Left cardiac atrium (tissue), 4 donors: ENCODE results near the gene PRR5. TPM values are rescaled to one million over a fixed set of nuclear protein-coding genes. Genes with fewer than 3 reads are reported as not detected.
"Not testable (repeated sequence)": the region's sequence is repeated elsewhere in the genome, so short reads cannot be mapped to it uniquely, and the experiment has no call there.

Experiments
- ATAC-seq, 2 donors: fragments of 200-7000 bp; cut with Tn5 transposase; one replicate each; pipeline ENCODE4 v1.9.1; 2020; ENCODE audit warnings: mild to moderate bottlenecking in 2 of 2, moderate library complexity in 2 of 2
- DNase-seq: peaks from one replicate; pipeline ENCODE4 v3.0.0-alpha.2; 2020
- intact Hi-C, 2 donors: fragments of 100-400 bp; cut with DNase I; formaldehyde crosslinking; loops; one replicate each; pipeline versions ENCODE4 v1.14.1 to v1.15.1; 2022 to 2023
- total RNA-seq, 2 donors: library from RNA; stranded (reverse); fragmentation: NEBNext Ultra II Directional; extraction: Animal tissue kit (Norgen Biotek cat#: 25700); gene quantifications; one replicate each; pipeline ENCODE4 v1.2.1, GENCODE V29; 2021
- donor health status: DM: no; HTN: yes; CAD: no.
- donor health status: DM: no; HTN: yes; CAD: no; lungs with severe emphysema.
- donor health status: DM: yes; HTN: yes; CAD: no.
- donor health status: Dilated cardiomyopathy.

The PRR5 gene
- total RNA-seq, 2 donors from 2014 or later: 15.3 to 19.1 TPM

DNA sequence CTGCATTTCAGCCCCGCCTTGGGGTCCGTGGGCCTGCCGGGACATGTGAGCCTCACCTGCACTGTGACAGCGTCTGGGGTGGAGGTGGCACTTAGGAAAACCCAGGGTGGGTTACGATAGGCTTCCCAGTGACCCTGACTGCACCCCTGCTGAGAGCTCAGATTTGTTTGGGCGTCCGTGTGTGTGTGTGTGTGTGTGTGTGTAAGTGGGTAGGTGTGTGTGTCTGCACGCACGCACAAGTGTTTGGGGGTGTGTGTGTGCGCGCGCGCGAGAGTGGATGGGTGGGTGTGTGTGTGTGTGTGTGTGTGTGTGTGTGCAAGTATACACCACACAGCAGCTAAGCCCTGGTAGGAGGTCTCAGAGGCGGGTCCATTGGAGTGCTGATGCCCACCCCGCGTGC, 38.3 kb downstream of the PRR5 start:
- DNase-seq (no peak), ATAC-seq (no peak)
- intact Hi-C loops: no loop called here

DNA sequence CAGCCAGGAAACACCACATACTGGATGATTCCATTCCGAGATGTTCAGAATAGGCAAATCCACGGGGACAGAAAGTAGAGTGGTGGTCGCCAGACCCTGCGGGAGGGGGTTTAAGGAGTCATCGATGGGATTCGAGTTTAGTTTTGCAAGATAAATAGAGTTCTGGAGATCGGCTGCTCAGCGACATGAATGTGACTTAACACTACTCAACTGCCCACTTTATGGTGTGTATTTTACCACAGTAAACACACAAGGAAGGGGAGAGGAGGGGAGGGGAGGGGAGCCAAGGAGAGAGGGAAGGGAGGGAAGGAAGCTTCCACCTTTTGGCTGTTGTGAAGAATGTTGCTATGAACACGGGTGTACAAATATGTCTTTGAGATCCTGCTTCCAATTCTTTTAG, 39.9 kb downstream of the PRR5 start:
- DNase-seq: no peak

DNA sequence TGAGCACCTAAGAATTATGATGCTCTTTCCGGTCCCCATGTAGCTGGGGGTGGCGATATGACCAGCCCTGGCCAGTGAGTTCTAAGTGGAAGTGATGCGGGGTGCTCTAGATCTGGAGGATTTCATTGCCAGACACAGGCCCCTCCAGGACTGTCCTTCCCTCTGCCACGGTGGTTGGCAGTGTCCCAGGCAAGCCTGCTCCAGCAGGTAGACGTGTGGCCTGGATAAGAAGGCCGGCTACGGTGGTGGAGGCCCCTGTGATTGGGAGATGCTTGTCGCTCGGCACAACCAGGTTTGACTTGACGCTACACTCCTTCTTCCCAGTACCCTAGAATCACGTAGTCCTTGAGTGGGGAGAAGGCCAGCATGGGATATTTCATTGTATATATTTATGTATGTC, 41.2 kb downstream of the PRR5 start:
- ATAC-seq (no peak), DNase-seq (no peak)
- intact Hi-C loops: no loop called here

More for the DNA sequence above, 39.9 kb downstream of the PRR5 start:
- intact Hi-C loops: no loop called here
- no peak for ATAC-seq

DNA sequence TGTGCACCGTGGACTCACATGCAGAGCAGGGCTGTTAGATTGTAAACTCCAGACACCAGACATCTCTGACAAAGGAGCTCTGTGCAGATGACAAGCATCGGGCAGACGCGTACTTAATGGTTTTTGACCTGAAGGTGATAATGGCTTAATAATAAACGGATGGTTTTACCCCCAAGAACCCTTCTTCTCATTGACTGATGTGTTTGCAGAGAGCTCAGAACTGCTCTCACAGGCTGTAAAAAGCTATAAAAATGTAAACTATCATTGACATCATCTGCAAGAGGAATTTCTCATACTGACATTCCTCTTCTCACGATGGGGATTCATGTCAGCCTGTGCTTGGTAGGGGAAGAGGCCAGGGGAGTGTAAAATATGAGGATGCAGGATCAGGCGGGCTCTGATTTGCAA, 41.8 kb downstream of the PRR5 start:
- intact Hi-C loops: no loop called here
- no peak for DNase-seq
- no peak for ATAC-seq

DNA sequence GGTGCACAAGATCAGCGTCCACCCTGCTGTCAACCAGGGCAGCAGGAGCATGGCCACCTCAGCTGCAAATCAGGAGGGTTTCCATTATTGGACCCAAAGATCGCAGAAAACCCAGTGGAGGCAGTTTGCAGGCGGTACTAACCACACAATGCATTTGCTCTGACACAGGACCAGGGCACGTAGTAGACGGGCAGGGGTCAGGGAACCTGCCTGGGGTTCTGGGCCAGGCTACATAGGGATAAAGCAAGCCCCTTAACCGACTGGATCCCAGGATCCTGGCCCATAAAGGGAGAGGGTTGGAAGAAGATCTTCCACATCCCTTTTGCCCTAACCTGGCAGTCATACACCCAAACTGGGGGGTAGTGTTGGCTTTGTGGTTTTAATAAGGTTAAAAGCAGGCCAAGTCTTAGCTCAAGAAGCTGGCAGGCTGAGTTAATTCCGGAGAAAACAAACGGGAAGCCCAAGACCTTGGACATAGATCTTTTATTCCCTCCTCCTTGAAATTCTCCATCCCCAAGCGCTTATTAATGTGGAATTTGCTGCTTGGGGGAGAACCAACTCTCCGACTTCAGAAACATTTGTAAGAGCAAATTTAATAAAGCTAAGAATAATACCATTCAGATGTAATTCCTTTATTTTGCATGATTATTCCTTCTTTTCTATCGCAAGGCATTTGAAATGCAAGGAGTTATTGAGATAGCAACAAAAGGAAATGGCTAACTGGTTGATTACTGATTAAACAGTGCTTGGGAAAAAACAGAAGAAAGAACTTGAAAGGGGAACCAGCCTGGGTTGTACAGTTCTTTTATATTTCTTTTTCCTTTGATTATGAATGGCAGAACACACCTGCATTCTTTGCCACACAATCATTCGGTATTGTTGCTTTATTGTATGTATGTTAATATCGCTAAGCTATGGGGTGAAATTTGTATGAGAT, 44.1 kb downstream of the PRR5 start:
- ATAC-seq: no peak
- no peak for DNase-seq
- intact Hi-C loops: no loop called here

DNA sequence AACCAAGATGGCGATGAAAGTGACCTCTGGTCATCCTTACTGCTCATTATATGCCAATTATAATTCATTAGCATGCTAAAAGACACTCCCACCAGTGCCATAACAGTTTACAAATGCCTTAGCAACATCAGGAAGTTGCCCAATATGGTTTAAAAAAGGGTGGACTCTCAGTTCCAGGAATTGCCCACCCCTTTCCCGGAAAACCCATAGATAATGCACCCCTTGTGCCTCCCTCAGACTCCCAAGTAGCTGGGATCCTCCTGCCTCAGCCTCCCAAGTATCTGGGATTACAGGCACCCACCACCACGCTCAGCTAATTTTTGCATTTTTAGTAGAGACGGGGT, 45.8 kb downstream of the PRR5 start:
- ATAC-seq, intact Hi-C loops, DNase-seq: not testable (repeated sequence)

DNA sequence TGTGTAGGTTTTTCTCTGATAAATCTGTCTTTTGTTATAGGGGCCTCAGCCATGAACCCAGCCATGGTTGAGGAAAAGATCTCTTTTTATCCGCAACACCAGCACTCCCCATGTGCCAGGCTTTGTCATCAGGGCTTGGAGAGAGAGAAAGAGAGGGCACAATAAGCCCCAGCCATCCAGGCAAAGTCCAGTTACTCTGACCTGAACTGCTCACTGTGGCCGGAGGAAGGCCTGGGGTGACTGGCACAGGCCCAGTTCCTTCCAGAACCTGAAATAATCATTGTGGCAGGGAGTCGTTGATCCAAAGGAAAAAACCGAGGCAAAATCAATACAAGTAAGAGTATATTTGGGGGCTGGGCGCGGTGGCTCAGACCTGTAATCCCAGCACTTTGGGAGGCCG, 46.5 kb downstream of the PRR5 start:
- DNase-seq: no peak
- ATAC-seq: no peak
- intact Hi-C loops: no loop called here

DNA sequence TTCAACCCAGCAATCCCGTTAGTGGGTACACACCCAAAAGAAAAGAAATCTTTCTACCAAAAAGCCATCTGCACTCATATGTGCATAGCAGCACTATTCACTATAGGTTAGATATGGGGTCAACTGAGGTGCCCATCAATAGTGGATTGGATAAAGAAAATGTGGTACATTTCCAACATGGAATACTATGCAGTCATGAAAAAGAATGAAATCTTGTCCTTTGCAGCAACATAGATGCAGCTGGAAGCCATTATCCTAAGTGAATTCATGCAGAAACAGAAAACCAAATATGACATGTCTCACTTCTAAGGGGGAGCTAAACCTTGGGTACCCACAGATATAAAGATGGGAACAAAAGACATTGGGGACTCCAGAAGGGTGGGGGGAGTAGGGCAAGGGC, 48.5 kb downstream of the PRR5 start:
- intact Hi-C loops: no loop called here
- no peak for DNase-seq
- no peak for ATAC-seq

DNA sequence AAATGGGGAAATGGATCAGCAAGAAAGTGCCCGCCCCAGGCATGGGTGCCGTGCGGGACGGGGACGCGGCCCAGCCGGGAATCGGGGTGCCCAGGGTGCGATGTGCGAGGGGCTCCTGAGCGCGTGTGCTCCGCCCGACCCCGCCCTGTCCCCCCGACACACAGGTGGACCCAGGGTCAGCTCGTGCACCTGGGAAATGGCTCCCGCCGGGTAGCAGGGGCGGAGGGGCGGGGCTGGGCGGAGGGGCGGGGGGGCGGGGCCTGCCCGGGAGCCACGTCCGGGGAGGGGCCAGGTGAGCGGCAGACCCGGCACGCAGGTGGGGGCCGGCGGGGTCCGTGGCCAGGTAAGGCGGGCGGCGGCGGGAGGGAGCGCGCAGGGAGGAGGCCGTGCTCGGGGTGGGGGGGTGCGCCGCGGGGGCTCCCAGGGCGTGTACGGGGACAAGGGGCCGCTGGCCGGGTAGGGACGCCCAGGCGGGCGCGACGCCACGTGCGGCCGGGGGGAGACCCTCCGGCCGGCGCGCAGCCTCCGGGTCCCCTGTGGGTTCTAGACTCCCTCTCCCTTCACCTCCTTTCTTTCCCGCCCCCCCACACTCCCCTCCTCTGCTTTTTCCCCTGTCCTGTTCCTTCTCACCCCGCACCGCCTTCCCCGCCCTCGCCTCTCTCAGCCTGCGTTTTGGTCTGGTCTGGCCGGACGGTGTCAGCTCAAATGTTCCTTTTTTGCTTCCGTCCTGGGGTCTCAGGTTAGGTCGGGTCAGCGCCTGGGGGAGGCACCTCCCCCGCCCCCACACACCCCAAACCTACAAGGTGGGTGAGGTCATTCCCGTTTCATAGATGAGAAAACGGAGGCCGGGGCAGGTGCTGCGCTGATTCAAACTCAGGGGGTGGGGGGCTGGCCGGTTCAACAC, 50.5 kb downstream of the PRR5 start, which contains the start of gene ARHGAP8:
Gene ARHGAP8, plus strand, starts transcription at position 291 of the 904 bp plus-strand sequence. CDS start 33,953 bp downstream, outside the sequence.
- ATAC-seq: peak in 1 of 2 donors; percentile 37

DNA sequence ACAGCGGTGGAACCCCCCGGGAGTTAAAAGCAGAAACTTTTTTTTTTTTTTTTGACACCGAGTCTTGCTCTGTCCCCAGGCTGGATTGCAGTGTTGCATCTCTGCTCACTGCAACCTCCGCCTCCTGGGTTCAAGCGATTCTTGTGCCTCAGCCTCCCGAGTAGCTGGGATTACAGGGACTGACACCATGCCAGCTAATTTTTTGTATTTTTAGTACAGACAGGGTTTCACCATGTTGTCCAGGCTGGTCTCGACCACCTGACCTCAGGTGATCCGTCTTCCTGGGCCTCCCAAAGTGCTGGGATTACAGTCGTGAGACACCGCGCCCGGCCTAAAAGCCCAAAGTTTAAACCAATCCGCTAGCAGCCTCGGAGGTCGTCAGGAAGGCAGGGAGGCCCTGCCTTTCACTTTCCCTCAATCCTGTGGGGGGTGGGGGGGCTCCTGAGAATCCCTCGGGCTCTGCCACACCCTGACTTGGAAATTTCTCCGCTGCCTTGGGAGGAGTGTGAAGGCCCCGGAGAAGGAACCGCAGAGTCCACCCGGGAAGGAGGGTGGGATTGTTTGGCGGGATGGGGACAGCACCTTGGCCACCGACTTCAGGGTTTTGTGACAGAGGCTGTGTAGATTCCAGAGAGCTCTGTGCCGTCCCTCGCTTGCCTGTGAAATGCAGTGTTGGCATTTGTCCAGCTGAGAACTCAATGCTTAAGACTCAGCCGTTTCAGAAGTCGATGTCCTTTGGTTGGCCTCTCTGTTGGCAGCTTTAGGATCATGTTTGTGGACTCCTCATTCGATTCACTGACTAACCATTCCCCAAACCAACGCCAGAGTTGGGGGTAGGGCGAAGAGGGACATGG, 51.4 kb downstream of the PRR5 start:
- DNase-seq: no peak
- intact Hi-C loops: no loop called here
- ATAC-seq: peak; percentile 13 to 54

More for the DNA sequence above, 50.5 kb downstream of the PRR5 start, which contains the start of gene ARHGAP8:
- no peak for DNase-seq
- intact Hi-C loops: no loop called here

DNA sequence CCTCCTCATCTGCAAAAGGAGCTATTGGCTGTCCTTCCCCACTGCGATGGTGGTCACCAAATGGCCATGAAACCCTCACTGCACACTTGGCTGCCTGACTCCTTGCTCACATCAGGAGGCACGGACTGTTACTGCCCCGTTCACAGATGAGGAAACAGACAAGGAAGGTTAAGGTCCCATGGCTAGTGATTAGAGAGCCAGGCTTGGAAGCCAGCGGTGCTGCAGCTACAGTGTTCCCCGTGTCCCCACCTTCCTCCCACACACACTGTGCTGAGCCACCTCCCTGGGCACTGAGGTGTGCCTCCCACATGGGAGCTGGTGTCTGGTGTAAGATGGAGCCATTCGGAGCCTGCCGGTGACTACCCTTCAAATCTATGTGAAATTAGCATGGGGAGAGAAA, 53.0 kb downstream of the PRR5 start:
- intact Hi-C loops: no loop called here
- DNase-seq: no peak
- no peak for ATAC-seq

DNA sequence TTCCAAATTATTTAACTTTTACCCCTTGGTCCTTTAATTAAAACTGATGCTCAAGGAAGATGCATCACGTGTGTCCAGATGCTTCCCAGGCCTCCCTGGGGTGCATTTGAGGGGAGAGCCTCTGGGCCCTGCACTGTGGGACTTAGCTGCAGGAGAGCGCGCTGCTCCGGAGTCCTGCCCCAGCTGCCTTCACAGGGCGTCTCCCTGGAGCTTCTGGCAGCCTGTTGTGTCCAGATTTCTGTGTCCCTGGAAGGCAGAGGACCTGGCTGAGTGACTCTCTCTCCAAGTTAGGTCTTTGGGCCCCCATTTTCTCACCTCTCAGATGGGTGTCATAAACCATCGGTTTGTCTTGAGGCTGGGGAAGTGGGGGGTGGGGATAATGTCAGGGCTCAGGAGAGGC, 53.4 kb downstream of the PRR5 start:
- intact Hi-C loops: no loop called here
- ATAC-seq (no peak), DNase-seq (no peak)

DNA sequence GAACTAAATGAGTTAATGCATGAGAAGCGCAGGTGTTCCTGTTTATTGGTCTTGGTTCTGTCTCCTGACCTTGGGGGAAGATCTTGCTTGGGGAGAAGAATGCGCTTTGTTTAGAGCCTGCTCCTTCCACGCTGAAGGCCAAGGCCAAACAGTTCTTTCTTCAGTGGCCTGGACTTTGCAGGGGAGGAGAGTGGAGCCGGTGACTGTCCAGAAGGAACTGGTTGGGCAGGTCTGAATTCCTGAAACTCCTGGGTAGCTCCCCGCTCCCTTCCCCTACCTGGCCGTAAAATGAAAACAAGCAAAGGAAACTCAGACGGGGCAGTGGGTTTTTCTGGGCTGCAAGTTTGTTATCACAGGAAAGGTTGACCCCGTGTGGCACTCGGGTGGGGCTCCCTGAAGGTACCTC, 54.0 kb downstream of the PRR5 start:
- intact Hi-C loops: no loop called here
- no peak for DNase-seq
- no peak for ATAC-seq

DNA sequence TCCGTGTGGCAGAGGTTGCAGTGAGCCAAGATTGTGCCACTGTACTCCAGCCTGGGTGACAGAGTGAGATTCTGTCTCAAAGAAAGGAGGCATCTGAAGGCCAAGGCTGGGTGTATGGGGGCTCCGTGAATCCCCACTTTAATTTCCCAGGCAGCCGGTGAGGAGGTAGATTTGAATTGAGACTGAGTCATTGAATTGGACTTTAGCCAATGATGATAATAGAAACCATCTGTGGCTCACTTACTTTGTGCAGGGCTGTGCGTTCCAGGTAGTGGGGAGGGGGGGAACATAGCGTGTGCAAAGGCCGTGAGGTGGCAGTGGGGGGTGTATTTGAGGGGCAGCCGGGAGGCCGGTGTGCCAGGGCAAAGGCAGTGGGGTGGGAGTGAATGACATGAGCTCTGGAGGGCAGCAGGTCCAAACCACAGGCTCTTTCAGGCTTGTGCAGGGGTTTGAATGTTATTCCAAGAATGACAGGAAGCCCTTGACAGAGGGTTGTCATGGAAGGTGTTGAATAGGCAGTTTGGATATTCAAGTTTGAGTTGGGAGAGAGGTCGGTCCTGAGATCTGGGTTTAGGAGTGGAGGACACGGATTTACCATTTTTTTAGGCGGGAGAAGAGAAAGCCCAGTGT, 56.5 kb downstream of the PRR5 start:
- no peak for DNase-seq
- intact Hi-C loops: no loop called here
- ATAC-seq: peak in 1 of 2 donors; percentile 61

DNA sequence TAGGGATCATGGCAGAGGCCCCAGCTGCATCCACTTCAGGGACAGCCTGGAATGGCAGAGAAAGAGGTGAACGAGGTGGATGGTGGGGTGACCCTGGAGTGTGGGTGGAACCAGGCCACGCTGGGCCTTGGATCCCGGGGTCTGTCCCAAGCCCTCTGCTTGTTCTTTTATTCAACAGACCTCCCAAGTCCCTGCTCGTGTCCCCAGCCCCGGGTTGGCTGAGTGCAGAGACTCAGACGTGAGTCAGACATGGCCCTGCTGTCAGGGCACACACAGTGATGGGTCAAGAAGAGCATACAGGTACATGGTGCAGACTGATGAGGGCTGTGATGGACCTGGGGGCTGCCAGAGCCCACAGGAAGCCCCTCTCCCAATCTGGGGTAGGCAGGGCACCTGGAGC, 57.0 kb downstream of the PRR5 start:
- ATAC-seq (no peak), DNase-seq (no peak)
- intact Hi-C loops: no loop called here

DNA sequence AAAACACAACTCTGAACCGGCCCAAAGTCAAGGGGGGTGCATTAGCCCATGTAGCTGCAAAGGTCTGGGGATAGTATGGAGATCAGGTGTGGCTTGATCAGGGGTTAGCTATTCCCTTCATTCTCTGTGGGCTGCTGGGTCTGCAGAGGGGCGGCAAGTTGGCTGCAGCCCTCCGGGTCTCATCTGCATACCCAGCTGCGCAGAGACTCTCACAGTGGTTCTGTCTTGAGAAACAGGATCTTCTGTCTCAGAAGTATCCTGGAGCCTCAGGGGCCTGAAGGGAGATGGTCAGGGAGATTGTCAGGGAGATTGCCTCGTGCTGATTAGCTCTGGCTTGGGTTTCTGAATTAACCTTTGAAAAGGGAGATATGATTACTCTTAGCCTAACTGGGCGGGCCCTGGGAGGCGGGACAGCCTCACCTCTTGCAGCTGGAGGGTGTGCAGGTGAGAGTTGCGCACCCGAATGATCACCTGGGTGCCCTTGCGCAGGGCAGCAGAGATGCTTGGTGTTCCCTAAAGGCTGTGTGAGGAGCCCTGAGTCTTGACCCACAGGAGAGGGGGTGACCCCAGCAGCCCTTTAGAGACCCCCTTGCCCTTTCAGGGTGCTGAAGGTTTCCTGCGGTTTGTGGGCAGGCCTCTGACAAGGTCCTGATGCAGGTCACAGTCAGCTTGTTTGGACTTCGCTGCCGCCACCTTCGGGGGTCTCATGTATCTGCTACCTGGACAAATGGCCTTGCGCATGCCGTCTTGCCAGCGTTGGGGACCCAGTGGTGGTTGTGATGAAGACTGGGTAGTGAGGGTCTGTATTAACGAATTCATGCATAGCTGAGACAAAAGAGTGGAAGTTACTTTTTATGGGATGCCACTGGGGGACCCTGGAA, 57.7 kb downstream of the PRR5 start:
- DNase-seq: no peak
- intact Hi-C loops: no loop called here
- no peak for ATAC-seq

DNA sequence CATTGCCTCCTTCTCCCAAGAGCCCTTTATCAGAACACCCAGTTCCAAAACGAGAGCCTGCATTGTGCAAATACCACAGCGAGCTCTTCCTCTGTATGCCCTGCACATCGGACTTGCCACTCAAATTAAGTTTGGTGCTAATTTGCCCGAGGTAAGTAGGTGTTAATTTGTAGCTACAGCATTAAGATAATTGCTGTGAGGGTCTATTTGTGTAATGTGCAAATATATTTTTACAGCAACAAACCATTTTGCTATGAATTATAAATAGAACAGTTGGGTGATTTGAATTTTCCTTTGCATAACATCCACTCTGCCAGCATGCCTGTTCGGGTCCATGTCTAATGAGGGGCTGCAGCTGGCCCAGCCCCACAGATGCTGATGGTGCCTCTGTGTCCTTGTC, 58.5 kb downstream of the PRR5 start:
- intact Hi-C loops: no loop called here
- no peak for ATAC-seq
- DNase-seq: no peak

DNA sequence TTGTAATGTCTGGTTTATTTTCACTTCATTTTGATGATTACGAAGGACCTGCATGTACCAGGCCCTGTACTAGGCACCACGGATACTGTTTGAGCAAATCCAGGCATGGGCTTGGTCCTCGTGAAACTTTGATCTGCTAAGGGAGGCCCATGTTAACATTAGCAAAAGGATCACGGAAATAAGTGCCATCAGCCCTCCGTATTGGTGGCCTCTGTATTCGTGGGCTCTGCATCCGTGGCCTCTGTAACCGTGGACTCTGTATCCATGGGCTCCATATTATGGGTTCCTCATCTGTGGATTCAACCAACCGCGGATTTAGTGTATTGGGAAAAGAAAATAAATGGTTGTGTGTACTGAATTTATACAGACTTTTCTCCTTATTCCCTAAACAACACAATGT, 59.0 kb downstream of the PRR5 start:
- ATAC-seq: no peak
- DNase-seq: no peak
- intact Hi-C loops: no loop called here
